Epithelial cell of esophagus (primary cell): ENCODE results near the gene BEST3.

Experiments
- DNase-seq: peaks from one replicate; pipeline ENCODE4 v3.0.0; 2010; ENCODE audit warnings: low read depth
- H3K4me3 ChIP-seq: 2 replicates; pipeline ENCODE4 v1.5.1; 2011; ENCODE audit warnings: mild to moderate bottlenecking, low read length, control low read depth
- CTCF ChIP-seq: IDR thresholded peaks from 2 replicates; pipeline ENCODE4 v1.5.1; 2011; ENCODE audit warnings: low read depth, mild to moderate bottlenecking, low read length, control low read depth, inconsistent platforms; ENCODE audit not compliant: insufficient read depth; ENCODE audit errors: missing control alignments

BEST3 gene

GRCh38 chr12:69661386-69661785, 37.7 kb downstream of the BEST3 start:
- H3K4me3 ChIP-seq = no peak overlapping the region
- no peak for DNase-seq
- no peak for TF ChIP-seq CTCF

- DNase-seq = no peak
- H3K4me3 ChIP-seq = no peak overlapping the region
- no peak for TF ChIP-seq CTCF
Observed at GRCh38 chr12:69660164-69660863, 38.8 kb downstream of the BEST3 start.

- DNase-seq = peak; percentile 78
- no peak overlapping the region for H3K4me3 ChIP-seq
- TF ChIP-seq CTCF = no peak
Observed at GRCh38 chr12:69658203-69658602, 40.9 kb downstream of the BEST3 start.

GRCh38 chr12:69657376-69658137, 41.5 kb downstream of the BEST3 start:
- DNase-seq = no peak
- no peak for TF ChIP-seq CTCF
- no peak overlapping the region for H3K4me3 ChIP-seq

GRCh38 chr12:69655616-69656340, 43.3 kb downstream of the BEST3 start:
- TF ChIP-seq CTCF = no peak
- peak; percentile 86 for DNase-seq
- no peak overlapping the region for H3K4me3 ChIP-seq

GRCh38 chr12:69653703-69654102, 45.4 kb downstream of the BEST3 start:
- no peak for TF ChIP-seq CTCF
- H3K4me3 ChIP-seq = no peak overlapping the region
- peak; percentile 83 for DNase-seq
